Endothelial cell of umbilical vein (primary cell): ENCODE results near the gene PKN1. TPM values are rescaled to one million over a fixed set of nuclear protein-coding genes. Genes with fewer than 3 reads are reported as not detected.

Source experiments
- BruUV-seq: library from RNA; stranded (reverse); fragments of 400-500 nt; replicated peaks from 2 replicates; lab custom pipeline; 2021; lab: Mats Ljungman, UMichigan
- CTCF ChIA-PET: fragments of 300-600, 350-600 bp; sonication (Branson Sonifier 250); formaldehyde crosslinking; loops from one replicate; lab custom pipeline; 2021; ENCODE audit warnings: antibody characterized with exemption, inconsistent platforms; lab: Charles Lee
- POLR2A ChIA-PET: fragments of 300-600, 350-600 bp; sonication (Branson Sonifier 250); formaldehyde crosslinking; loops from one replicate; lab custom pipeline; 2021; ENCODE audit warnings: antibody characterized with exemption, inconsistent platforms; lab: Charles Lee
- DNase-seq: peaks from one replicate; pipeline ENCODE4 v3.0.0-alpha.2; 2011; ENCODE audit warnings: low read depth, low spot score
- FAIRE-seq: peaks from 2 replicates; lab custom pipeline; 2011; peaks lifted over from hg19 to GRCh38; lab: Jason Lieb, UNC
- H2AFZ ChIP-seq: 2 replicates; pipeline ENCODE4 v1.6.0; 2012; ENCODE audit warnings: low read depth, low read length, control low read depth, inconsistent platforms
- H3K27ac ChIP-seq: 2 replicates; pipeline ENCODE4 v1.5.1; 2011; ENCODE audit warnings: low read depth, mild to moderate bottlenecking, control low read depth, low read length, moderate library complexity; ENCODE audit not compliant: insufficient read depth
- H3K27me3 ChIP-seq, 2 experiments: 2 replicates each; pipeline versions ENCODE4 v1.6.0 to v1.6.1; 2011; ENCODE audit warnings: low read length in 2 of 2, mixed read lengths in 1 of 2; ENCODE audit not compliant: control insufficient read depth in 2 of 2, insufficient read depth in 2 of 2
- H3K36me3 ChIP-seq, 2 experiments: 2 replicates in 1 of 2; 3 replicates in 1 of 2; pipeline ENCODE4 v1.5.1; 2011; ENCODE audit warnings: low read length in 2 of 2, mild to moderate bottlenecking in 1 of 2, moderate library complexity in 1 of 2; ENCODE audit not compliant: control insufficient read depth in 2 of 2, insufficient read depth in 2 of 2; ENCODE audit errors: extremely low read depth in 1 of 2
- H3K4me1 ChIP-seq: 3 replicates; pipeline ENCODE4 v1.5.1; 2011; ENCODE audit warnings: mild to moderate bottlenecking, low read length; ENCODE audit not compliant: control insufficient read depth, insufficient read depth; ENCODE audit errors: extremely low read depth
- H3K4me2 ChIP-seq: 2 replicates; pipeline ENCODE4 v1.6.1; 2011; ENCODE audit warnings: low read length, control low read depth, mixed read lengths; ENCODE audit not compliant: insufficient read depth
- H3K4me3 ChIP-seq, 3 experiments: fragments of 200-600 bp in 1 of 3; sonication (generic), shearing (Covaris generic) in 1 of 3; replicated peaks in 1 of 3; 2 replicates each; pipeline ENCODE4 v1.5.1; 2011 to 2016; ENCODE audit warnings: control low read depth in 3 of 3, low read length in 3 of 3, mild to moderate bottlenecking in 2 of 3, inconsistent platforms in 1 of 3, low read depth in 1 of 3, moderate library complexity in 1 of 3; ENCODE audit not compliant: insufficient read depth in 1 of 3
- H3K79me2 ChIP-seq: 2 replicates; pipeline ENCODE4 v1.6.0; 2012; ENCODE audit warnings: low read length, inconsistent platforms; ENCODE audit not compliant: control insufficient read depth, insufficient read depth
- H3K9ac ChIP-seq: replicated peaks from 2 replicates; pipeline ENCODE3; 2011; ENCODE audit warnings: low read length, control low read depth; ENCODE audit not compliant: insufficient read depth; ENCODE audit errors: extremely low read depth
- H3K9me1 ChIP-seq: replicated peaks from 3 replicates; pipeline ENCODE4 v1.6.0; 2011; ENCODE audit warnings: mild to moderate bottlenecking, low read length; ENCODE audit not compliant: control insufficient read depth, insufficient read depth; ENCODE audit errors: extremely low read depth
- H3K9me3 ChIP-seq: replicated peaks from 2 replicates; pipeline ENCODE4 v1.5.1; 2012; ENCODE audit warnings: low read length, inconsistent platforms; ENCODE audit not compliant: control insufficient read depth, insufficient read depth
- H4K20me1 ChIP-seq: replicated peaks from 2 replicates; pipeline ENCODE3; 2011; ENCODE audit warnings: mild to moderate bottlenecking, low read length; ENCODE audit not compliant: control insufficient read depth, insufficient read depth; ENCODE audit errors: extremely low read depth
- EZH2 ChIP-seq: IDR thresholded peaks from 2 replicates; pipeline ENCODE4 v1.6.1; 2012; ENCODE audit warnings: borderline replicate concordance, low read depth, mild to moderate bottlenecking, moderate library complexity, low read length, inconsistent platforms; ENCODE audit not compliant: severe bottlenecking
- FOS ChIP-seq: IDR thresholded peaks from 2 replicates; pipeline ENCODE4 v1.6.1; 2011; ENCODE audit warnings: mild to moderate bottlenecking, low read length, moderate library complexity, borderline replicate concordance; ENCODE audit not compliant: insufficient read depth
- GATA2 ChIP-seq: IDR thresholded peaks from 2 replicates; pipeline ENCODE4 v1.7.0; 2011; ENCODE audit warnings: low read depth, mild to moderate bottlenecking, moderate library complexity, mixed read lengths, low read length; ENCODE audit not compliant: insufficient read length, insufficient read depth
- JUN ChIP-seq: IDR thresholded peaks from 2 replicates; pipeline ENCODE4 v1.6.1; 2011; ENCODE audit warnings: borderline replicate concordance, low read depth; ENCODE audit not compliant: insufficient read length, insufficient read depth
- MAX ChIP-seq: IDR thresholded peaks from 2 replicates; pipeline ENCODE4 v1.6.1; 2011; ENCODE audit not compliant: insufficient read depth, insufficient read length
- MYC ChIP-seq: IDR thresholded peaks from one replicate; pipeline ENCODE4 v1.6.1; 2011; ENCODE audit warnings: mild to moderate bottlenecking, low read depth, low read length
- POLR2A ChIP-seq: IDR thresholded peaks from 2 replicates; pipeline ENCODE4 v1.6.1; 2012; ENCODE audit warnings: low read depth, mild to moderate bottlenecking, control low read depth, low read length
- POLR2AphosphoS5 ChIP-seq: IDR thresholded peaks from 2 replicates; pipeline ENCODE4 v1.6.1; 2012; ENCODE audit warnings: low read depth, mild to moderate bottlenecking, control low read depth, low read length, moderate library complexity; ENCODE audit not compliant: insufficient read depth
- dilution Hi-C: fragments of 300-500 bp; cut with MboI; formaldehyde crosslinking; loops from one replicate; pipeline ENCODE4 v1.15.0; 2019; ENCODE audit warnings: low sequenced_read_pairs; ENCODE audit not compliant: extremely low pct_ligation_motif_present
- intact Hi-C: fragments of 100-400 bp; cut with micrococcal nuclease; formaldehyde crosslinking; loops from one replicate; pipeline ENCODE4 v1.10.0; 2022
- polyA plus RNA-seq, 4 experiments: library from polyadenylated mRNA; depleted of rRNA in 3 of 4; stranded (reverse) in 3 of 4; unstranded in 1 of 4; fragments of >200 nt; gene quantifications; 2 replicates each; pipeline versions ENCODE4 v1.2.1 to v1.2.3, GENCODE V29; 2011 to 2012; ENCODE audit warnings: missing spikeins in 1 of 4
- total RNA-seq: library from RNA; stranded (reverse); gene quantifications from 2 replicates; pipeline ENCODE4 v1.2.3, GENCODE V29; 2021
- TF ChIP-seq, protein P1 (sequence below), 2 donors: IDR thresholded peaks; 1 replicate in 1 of 2; 2 replicates in 1 of 2; pipeline ENCODE4 v1.5.1; 2011; ENCODE audit warnings: low read length in 2 of 2, mild to moderate bottlenecking in 2 of 2, moderate library complexity in 2 of 2, control low read depth in 1 of 2, inconsistent platforms in 1 of 2, low read depth in 1 of 2; ENCODE audit not compliant: insufficient read depth in 1 of 2; ENCODE audit errors: extremely low read depth in 1 of 2

The PKN1 gene
- total and polyA plus RNA-seq, 2 donors (not counting 3 experiments of a cell fraction or from before 2014, with no cell fraction given) = 148 to 302 TPM

GRCh38 chr19:14433554-14434501 is 722 bp downstream of the PKN1 start:
- dilution Hi-C loops = no loop called here
- H3K9ac ChIP-seq = peak overlapping the region; percentile 61
- ChIA-PET CTCF (interaction anchor here (0.7 to 1.1 kb wide), 5 partner anchors 8 to 297 kb away, joined by 3 to 4 read pairs (median 3); partner anchors contain the start of gene ASF1B), POLR2A (no interaction called here)
- H3K9me3 ChIP-seq = no peaks in the 10 kb centered on the region
- H3K9me1 ChIP-seq = no peaks in the 10 kb centered on the region
- peaks cover 0 to 2% of the 10 kb centered on the region in 2 experiments for H3K27me3 ChIP-seq
- intact Hi-C loops = loop anchor here (1.0 kb wide), 2 partner anchors 28 to 38 kb away; no protein-coding TSS in a partner anchor
- H3K4me3 ChIP-seq = peak overlapping the region; percentile 43 to 84 (median 79)
- peak overlapping the region; percentile 89 for H3K4me2 ChIP-seq
- peaks cover 54% of the 10 kb centered on the region for H3K79me2 ChIP-seq
- H4K20me1 ChIP-seq = no peaks in the 10 kb centered on the region
- FAIRE-seq (peak; percentile 59), DNase-seq (peak; percentile 18)
- no peaks in the 10 kb centered on the region for H3K36me3 ChIP-seq
- BruUV-seq = no TSS peak
- H3K4me1 ChIP-seq = peaks cover 32% of the 10 kb centered on the region
- H3K27ac ChIP-seq = peak overlapping the region; percentile 78
- no peak overlapping the region for H2AFZ ChIP-seq
- TF ChIP-seq MYC (no peak), POLR2A (peak; percentile 13)

DNA sequence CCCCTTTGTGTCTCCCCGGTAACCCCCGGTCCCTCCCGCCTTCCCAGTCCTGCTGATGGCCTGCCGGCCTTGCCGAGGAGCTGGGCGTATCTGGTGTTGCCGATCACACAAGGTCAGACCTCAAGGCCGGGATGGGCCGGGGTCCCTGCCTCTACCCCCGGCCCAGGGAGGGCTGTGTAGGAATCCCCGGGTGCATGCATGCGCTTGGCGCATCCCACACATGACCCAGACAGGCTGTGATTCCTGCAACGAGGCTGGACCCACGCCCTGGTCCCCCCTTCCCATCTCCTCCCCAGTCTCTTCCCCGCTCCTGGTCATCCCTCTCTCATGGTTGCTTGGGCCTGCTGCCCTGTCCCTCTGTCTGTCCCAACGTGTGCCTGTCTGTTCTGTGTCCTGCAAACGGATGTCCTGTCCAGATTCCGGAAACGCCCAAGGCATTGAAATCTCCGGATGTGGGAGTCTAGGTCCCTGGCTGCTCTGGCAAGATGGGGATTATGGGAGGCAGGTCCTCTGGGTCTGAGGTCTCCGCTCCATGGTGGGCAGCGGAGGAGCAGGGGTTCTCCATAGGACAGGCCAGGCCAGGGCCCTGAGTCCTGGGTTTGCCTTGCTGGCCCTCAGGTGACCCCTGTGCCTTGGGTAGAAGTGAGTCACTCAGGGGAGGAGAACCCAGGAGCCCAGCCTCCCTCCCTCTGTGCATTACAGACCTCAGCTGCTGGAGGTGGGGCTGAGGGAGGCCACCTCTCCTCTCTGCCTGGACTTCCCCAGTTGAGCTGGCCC is 1.6 kb downstream of the PKN1 start:
- Histone ChIP-seq H3K27ac (peak overlapping the region; percentile 78), H4K20me1 (no peaks in the 10 kb centered on the region), H3K9me3 (no peaks in the 10 kb centered on the region), H3K9ac (peak overlapping the region; percentile 61), H3K36me3 (no peaks in the 10 kb centered on the region), H2AFZ (peak overlapping the region; percentile 37), H3K4me2 (peak overlapping the region; percentile 89), H3K79me2 (peaks cover 60% of the 10 kb centered on the region), H3K4me1 (peaks cover 38% of the 10 kb centered on the region), H3K9me1 (no peaks in the 10 kb centered on the region), H3K27me3 (peaks cover 0 to 2% of the 10 kb centered on the region in 2 experiments), H3K4me3 (peak overlapping the region; percentile 43 to 84 (median 79))
- BruUV-seq = no TSS peak
- FAIRE-seq = peak; percentile 98
- ChIA-PET POLR2A (no interaction called here), CTCF (interaction anchor here (1.1 to 1.7 kb wide), 2 partner anchors 37 to 298 kb away, joined by 3 to 6 read pairs; partner anchors contain the start of gene ASF1B)
- DNase-seq = peak; percentile 77
- dilution Hi-C loops = no loop called here
- intact Hi-C loops = loop anchor here (1.0 kb wide), 3 partner anchors 15 to 38 kb away; partner anchors contain the start of gene DDX39A
- TF ChIP-seq MYC = peak; percentile 53
- no peak for TF ChIP-seq MAX
- peak; percentile 94 for TF ChIP-seq POLR2AphosphoS5
- TF ChIP-seq POLR2A = peak; percentile 10
- TF ChIP-seq EZH2 = no peak
- TF ChIP-seq JUN = no peak
- TF ChIP-seq FOS = no peak
- TF ChIP-seq GATA2 = no peak
- TF ChIP-seq, protein P1, sequence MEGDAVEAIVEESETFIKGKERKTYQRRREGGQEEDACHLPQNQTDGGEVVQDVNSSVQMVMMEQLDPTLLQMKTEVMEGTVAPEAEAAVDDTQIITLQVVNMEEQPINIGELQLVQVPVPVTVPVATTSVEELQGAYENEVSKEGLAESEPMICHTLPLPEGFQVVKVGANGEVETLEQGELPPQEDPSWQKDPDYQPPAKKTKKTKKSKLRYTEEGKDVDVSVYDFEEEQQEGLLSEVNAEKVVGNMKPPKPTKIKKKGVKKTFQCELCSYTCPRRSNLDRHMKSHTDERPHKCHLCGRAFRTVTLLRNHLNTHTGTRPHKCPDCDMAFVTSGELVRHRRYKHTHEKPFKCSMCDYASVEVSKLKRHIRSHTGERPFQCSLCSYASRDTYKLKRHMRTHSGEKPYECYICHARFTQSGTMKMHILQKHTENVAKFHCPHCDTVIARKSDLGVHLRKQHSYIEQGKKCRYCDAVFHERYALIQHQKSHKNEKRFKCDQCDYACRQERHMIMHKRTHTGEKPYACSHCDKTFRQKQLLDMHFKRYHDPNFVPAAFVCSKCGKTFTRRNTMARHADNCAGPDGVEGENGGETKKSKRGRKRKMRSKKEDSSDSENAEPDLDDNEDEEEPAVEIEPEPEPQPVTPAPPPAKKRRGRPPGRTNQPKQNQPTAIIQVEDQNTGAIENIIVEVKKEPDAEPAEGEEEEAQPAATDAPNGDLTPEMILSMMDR (IDR thresholded peaks at IDR 0.05; ENCODE audit: extremely low read depth in 1 of 2, insufficient read depth in 1 of 2, low read depth in 1 of 2, low read length in 2 of 2) = no peak
